Measurements from ENCODE around the gene EMID1.

GRCh38 chr22:29268511-29269229 lies 63.0 kb downstream of the EMID1 start:
- TF ChIP-seq CTCF (IDR thresholded peaks at IDR 0.05; ENCODE audit: borderline replicate concordance, extremely low read depth, low read length, poor library complexity, severe bottlenecking) (no peak), EZH2 (IDR thresholded peaks at IDR 0.05; ENCODE audit: borderline replicate concordance, low read depth, low read length, severe bottlenecking) (no peak)

Data from DND-41 (cell line).